NCI-H2227 (cell line): Measurements from ENCODE around the gene AIPL1.

Source experiments
- DNase-seq: peaks from one replicate; lab custom pipeline; 2025; ENCODE audit not compliant: unreplicated experiment; lab: John Stamatoyannopoulos, UW

Gene AIPL1

GRCh38 chr17:6450926-6451832 lies 16.3 kb upstream of the AIPL1 start:
- DNase-seq: no peak

DNA sequence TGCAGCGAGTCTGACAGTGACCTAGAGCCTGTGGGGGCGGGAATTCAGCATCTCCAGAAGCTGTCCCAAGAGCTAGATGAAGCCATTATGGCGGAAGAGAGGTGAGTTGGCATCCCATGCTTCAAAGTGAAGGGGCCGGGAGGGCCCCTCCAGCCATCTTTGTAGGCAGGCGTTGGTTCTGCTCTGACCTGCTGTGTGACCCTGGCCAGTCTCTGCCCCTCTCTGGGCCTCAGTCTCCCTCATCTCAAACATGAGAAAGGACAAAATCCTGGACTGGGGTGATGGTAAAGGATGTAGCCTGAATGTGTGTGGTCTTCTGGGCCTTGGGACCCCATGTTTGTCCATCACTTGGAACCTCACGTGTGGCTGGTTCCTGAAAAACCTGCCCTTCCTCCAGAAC lies 14.4 kb upstream of the AIPL1 start:
- DNase-seq: no peak

GRCh38 chr17:6448473-6448872 lies 13.6 kb upstream of the AIPL1 start:
- no peak for DNase-seq

GRCh38 chr17:6446516-6447100 lies 11.7 kb upstream of the AIPL1 start:
- DNase-seq: no peak

DNA sequence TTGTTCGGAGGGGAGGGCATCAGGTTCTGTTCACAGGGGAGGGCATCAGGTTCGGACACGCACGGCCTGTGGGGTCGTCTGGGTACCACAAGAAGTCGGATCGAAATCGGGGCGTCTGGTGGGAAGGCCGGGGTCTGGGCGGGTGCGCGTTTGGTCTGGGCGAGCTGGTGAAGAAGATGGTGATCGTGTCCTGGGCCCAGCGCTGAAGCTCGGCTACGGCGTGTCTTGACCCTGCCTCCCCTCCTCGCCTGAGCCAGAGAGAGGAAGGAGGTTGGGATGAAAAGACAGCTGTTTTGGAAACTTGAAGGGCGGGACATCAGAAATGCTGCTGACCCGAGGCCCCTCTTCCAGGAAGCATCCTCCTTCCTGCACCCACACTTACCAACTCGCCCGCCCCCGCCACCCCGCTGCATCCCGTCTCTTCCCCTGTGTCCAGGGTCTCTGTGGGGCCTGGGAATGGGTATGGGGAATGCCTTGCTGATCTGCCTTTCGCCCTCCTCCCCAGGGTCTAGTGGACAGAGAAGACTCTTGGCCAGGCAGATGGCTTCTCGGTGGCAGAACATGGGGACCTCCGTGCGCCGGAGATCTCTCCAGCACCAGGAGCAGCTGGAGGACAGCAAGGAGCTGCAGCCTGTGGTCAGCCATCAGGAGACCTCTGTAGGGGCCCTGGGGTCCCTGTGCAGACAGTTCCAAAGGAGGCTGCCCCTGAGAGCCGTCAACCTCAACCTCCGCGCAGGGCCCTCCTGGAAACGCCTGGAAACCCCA lies 9.8 kb upstream of the AIPL1 start:
- no peak for DNase-seq

GRCh38 chr17:6443692-6444570 lies 9.0 kb upstream of the AIPL1 start, which contains the start of gene PIMREG:
Gene PIMREG, plus strand, starts transcription at chr17:6444455. Its CDS starts 656 bp downstream, at chr17:6445111.
- peak; percentile 95 for DNase-seq

GRCh38 chr17:6442775-6443174 lies 7.9 kb upstream of the AIPL1 start:
- DNase-seq: no peak

GRCh38 chr17:6439951-6440350 lies 5.0 kb upstream of the AIPL1 start:
- peak; percentile 67 for DNase-seq

DNA sequence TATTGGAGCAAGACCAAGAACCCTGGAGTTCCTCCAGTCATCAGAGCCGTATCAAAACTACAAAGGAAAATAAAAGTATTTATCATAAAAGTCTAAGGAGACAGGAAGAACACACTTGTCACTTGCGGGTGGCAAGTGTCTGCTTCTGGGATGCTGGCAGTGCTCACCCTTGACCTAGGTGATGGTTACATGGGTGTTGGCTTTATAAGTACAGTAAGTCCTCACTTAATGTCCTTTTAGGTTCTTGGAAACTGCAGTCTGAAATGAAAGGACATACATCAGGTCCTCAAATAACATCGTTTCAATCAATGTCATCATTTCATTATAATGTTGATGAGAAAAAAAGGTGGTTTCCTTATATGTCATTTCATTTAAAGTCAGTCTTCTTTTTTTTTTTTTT lies 3.0 kb upstream of the AIPL1 start:
- no peak for DNase-seq

DNA sequence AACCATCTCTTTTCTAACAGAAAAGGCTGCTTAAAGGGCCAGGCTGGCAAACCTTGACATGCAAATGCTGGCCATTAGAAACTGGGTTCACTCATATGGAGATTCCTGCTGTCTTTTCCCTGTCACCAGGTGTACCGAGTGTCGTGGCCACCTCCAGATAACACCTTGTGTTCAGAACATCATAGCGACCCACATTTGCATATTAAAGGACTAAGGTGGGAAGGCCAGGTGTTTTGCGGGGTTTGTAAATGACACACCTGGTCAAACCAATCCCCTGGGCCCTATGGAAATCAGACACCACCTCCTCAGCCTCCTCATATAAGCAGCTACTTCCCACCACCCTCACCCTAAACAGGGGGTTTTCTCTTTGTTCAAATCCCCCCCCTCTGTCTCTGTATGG lies 2.5 kb upstream of the AIPL1 start:
- no peak for DNase-seq

- DNase-seq: peak; percentile 71
Measured at GRCh38 chr17:6435968-6436367, 1.0 kb upstream of the AIPL1 start.

GRCh38 chr17:6430769-6431168 lies 4.2 kb downstream of the AIPL1 start:
- DNase-seq: no peak

- DNase-seq: no peak
Measured at GRCh38 chr17:6429266-6429665, 5.7 kb downstream of the AIPL1 start.

GRCh38 chr17:6428207-6428965 lies 6.5 kb downstream of the AIPL1 start:
- DNase-seq: no peak

DNA sequence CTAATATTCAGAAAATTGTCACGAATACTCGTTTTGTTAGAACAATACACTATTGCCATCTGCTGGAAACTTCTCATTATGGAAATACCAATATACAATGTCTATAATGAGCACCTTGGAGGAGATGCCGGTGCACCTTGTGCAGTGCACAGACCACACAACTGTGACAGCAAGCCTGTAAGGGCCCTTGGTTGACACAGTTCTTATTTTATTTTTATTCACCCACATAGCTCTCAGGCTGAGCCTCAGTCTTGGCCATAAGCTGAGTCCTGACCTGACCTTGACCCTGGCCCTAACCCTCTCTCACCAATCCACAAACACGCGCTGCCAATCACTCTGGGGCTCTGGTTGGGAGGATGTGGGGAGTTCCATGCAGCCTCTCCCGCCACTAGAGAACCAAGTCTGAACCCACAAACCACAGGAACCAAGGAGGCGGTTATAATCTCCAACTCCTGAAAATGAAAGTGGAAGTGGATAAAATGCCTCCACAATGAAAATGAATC lies 7.6 kb downstream of the AIPL1 start:
- DNase-seq: no peak

DNA sequence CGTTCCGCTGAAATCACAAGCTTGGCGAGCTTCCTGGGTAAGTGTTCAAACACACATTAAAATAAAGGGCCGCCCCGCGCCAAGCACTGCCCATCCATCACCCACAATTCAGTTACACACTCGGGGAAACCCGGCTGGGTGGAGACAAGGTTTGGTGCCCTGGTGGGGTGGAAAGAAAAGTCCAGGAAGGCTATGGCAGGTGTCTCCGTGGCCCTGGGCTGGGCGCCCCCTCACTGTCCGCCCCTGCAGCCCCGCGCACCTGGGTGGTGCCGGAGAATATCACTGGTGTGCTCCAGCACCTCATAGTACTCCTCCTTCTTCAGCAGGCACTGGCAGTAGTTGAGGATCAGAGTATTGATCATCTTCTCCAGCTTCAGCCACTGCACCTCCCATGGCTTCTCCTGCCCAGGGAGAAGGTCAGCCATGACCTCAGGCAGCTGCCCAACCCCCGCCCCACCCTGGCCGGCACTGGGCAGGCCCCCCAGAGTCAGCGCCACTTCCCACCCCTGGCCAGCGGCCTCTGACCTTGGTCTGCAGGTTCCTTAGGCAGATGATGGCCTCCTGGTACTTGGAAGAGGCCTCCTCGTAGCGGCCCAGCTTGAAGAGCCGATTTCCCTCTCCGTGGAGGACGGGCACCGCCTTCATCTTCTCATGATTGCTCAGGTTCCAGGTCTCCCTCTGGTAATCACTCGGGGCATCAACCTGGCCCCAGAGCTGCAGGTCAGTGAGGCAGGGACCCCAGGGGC lies 8.4 kb downstream of the AIPL1 start:
- DNase-seq: no peak

DNA sequence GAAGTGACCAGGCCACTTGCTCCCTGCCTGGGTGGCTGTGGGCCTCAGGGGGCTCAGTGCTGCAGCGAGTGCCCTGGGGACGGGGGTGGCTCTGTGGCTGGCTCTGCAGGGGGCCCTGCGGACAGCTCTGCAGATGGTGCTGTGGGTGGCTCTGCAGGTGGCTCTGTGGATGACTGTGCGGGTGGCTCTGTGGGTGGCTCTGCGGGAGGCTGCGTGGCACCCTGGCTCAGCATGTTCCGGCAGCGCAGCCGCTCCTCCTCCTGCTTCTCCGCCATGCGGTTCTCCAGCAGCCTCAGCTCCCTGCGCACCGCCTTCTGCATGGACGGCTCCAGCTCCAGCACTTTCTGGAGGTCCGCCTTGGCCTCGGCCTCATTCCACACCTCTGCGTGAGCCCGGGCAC lies 9.5 kb downstream of the AIPL1 start:
- DNase-seq: no peak

DNA sequence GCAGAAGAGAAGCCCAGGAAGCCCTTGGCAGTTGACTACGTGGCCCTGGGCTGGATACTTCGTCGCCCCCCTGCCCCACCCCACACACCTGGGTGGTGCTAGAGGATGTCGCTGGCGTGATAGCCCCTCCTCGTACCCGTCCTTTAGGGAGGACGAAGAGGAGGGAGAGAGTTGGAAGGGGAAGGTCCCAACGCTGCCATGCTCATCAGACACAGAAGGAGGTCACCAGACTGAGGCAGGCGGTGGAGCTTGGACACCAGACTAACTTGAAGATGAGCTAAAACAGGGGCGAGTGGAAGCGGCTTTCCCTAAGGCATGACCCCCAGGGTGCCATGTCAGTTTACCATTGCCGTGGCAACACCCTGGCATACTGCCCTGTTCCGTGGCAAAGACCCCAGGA lies 11.0 kb downstream of the AIPL1 start:
- DNase-seq: no peak

DNA sequence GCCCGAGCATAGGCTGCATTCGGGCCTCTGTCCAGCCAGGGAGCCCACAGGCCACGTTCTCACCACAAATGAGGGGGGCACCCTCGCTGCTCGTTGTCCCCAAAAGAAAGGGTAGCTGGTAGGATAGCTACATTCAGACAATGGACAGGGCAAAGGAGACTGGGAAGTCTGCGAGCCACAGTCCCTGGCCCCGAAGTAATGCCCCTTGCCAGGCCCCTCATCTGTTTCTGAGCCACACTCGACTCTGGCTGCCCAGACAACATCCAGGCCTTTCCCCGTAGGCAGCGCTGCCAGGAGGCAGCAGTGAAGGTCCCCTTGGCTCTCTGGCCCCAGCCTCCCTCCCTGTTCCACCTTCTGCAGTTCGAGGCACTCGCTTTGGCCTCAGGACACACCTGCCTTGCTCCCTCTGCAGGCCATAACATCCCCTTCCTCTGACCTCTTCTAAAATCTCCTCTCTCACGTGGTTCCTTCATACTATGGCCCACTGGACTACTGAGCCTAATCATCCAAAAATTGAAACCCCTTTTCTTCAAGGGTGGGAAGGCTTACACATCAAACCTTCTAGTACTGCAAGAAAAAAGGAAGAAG lies 12.2 kb downstream of the AIPL1 start:
- no peak for DNase-seq
